ENCODE data around the gene TRAK2.

DNA sequence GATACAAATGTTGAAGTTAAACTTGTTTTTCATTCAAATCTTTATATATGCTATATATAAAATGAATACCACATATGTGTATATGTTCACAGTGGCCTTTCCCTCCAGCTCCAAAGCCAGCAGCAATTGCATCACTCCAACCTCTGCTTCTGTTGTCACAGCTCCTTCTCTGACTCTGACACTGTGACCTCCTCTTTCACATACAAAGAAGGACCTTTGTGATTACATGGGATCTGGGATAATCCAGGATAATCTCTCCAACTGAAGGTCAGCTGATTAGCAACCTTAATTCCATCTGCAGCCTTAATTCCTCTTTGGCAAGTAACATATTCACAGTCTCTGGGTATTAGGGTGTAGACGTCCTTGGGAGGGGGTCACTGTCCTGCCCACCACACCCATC is 102.5 kb downstream of the TRAK2 start:
- no peak for TF ChIP-seq POLR2A (IDR thresholded peaks at IDR 0.05)
- TF ChIP-seq, protein P1, sequence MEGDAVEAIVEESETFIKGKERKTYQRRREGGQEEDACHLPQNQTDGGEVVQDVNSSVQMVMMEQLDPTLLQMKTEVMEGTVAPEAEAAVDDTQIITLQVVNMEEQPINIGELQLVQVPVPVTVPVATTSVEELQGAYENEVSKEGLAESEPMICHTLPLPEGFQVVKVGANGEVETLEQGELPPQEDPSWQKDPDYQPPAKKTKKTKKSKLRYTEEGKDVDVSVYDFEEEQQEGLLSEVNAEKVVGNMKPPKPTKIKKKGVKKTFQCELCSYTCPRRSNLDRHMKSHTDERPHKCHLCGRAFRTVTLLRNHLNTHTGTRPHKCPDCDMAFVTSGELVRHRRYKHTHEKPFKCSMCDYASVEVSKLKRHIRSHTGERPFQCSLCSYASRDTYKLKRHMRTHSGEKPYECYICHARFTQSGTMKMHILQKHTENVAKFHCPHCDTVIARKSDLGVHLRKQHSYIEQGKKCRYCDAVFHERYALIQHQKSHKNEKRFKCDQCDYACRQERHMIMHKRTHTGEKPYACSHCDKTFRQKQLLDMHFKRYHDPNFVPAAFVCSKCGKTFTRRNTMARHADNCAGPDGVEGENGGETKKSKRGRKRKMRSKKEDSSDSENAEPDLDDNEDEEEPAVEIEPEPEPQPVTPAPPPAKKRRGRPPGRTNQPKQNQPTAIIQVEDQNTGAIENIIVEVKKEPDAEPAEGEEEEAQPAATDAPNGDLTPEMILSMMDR (IDR thresholded peaks at IDR 0.05): no peak

Measured in vagina (tissue), 2 donors.